ENCODE results near the gene SIGLEC6.

SIGLEC6 gene

GRCh38 chr19:51531349-51532315, at the start of gene SIGLEC6:
Gene SIGLEC6 (minus strand): TSS chr19:51531670. CDS start chr19:51531648, 22 bp downstream.
- in situ Hi-C loops (cut with MboI; ENCODE audit: low sequenced_read_pairs): no loop called here

- in situ Hi-C loops (cut with MboI; ENCODE audit: low sequenced_read_pairs): no loop called here
Measured at GRCh38 chr19:51576850-51577249, 45.4 kb upstream of the SIGLEC6 start.

- in situ Hi-C loops (cut with MboI; ENCODE audit: low sequenced_read_pairs): no loop called here
Measured at GRCh38 chr19:51573331-51573730, 41.9 kb upstream of the SIGLEC6 start.

DNA sequence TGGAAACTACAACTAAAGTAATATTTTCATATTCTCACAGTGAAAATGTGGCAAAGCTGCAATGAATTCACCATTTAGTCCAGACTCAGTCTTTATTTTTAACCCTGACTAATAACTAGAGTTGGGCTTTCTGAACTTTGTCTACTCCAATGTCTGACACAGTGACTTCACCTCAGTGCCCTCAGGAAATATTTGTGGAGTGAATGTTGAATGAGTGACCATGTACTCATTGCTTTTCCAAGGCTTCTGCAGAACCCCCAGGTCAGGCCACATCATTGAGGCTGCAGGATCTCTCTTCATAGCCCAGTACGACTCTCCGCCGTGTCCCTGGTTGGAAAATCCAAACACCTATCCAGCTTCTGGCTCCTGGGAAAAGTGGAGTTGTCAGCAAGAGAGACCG, 41.4 kb upstream of the SIGLEC6 start:
- in situ Hi-C loops (cut with MboI; ENCODE audit: low sequenced_read_pairs): no loop called here

- in situ Hi-C loops (cut with MboI; ENCODE audit: low sequenced_read_pairs): no loop called here
Measured at GRCh38 chr19:51572410-51572809, 40.9 kb upstream of the SIGLEC6 start.

DNA sequence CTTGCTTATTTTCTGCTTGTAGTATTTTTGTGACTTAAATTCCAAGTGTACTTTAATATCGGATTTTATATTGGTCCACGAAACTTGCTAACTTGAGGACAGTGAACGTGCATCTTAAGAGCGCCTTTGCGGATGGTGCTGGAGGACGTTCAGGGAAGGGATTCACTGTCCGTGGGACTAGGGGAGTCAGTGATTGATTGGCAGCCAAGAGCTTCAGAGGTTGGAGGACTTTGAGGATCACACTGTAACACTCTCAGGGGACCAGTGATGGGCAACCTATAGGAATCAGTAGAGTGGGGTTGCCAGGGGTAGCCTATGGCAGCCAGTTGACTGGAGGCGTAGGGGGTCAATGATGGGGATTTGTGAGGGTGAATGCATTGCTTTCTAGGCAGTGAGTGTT, 40.1 kb upstream of the SIGLEC6 start:
- in situ Hi-C loops (cut with MboI; ENCODE audit: low sequenced_read_pairs): no loop called here

DNA sequence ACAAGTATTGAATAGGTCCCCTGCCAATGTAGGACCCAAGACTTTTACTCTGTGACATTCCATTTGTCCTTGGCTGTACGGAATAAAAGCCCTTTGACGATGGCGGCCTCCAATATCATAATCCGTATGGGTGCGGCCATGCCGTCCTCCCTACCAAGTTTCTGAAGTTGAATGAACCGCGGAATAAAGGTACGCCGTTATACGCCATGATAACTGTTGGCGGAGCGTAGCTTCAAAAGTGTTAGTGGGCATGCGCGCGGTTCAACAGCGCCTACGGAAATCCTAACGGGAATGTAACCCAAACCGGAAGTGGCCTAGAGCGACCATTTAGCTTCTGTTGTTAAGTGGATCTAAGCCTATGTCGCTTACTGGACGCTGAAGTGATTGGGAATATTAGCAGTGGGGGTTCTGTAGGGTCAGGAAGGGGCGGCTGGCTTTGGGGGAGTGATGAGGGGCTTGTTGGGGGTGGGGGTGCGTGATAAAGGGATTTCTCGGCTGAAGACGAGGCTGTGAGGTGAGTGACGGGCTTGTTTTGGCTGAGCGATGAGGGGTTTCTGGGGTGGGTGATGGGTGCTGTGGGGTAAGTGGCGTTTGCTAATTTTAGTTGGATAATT, 39.6 kb upstream of the SIGLEC6 start, which contains the start of gene ZNF175:
Gene ZNF175 (plus strand): TSS at position 322 of the 614 bp plus-strand sequence. CDS start 2,047 bp downstream, outside the sequence.
- in situ Hi-C loops (cut with MboI; ENCODE audit: low sequenced_read_pairs): no loop called here

DNA sequence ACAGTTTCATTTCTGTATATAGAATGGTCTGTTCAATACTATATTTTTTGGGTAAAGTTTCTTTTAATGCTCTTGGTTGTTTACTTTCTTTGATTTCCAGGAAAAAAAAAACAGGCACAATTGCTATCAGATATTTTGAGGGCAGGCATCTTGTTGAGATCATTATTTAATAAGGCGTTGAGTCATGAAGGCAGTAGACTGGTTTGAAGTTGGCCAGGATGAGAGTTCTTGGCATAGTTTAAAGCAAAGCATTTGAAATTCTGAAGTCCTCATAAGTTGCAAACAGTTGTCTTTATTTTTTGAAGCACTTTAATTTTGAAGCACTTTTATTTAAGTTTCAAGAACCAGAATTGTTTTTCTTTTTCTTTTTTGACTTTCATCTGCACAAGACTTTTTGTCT, 37.0 kb upstream of the SIGLEC6 start:
- in situ Hi-C loops (cut with MboI; ENCODE audit: low sequenced_read_pairs): no loop called here

- in situ Hi-C loops (cut with MboI; ENCODE audit: low sequenced_read_pairs): no loop called here
Measured at GRCh38 chr19:51567583-51567982, 36.1 kb upstream of the SIGLEC6 start.

DNA sequence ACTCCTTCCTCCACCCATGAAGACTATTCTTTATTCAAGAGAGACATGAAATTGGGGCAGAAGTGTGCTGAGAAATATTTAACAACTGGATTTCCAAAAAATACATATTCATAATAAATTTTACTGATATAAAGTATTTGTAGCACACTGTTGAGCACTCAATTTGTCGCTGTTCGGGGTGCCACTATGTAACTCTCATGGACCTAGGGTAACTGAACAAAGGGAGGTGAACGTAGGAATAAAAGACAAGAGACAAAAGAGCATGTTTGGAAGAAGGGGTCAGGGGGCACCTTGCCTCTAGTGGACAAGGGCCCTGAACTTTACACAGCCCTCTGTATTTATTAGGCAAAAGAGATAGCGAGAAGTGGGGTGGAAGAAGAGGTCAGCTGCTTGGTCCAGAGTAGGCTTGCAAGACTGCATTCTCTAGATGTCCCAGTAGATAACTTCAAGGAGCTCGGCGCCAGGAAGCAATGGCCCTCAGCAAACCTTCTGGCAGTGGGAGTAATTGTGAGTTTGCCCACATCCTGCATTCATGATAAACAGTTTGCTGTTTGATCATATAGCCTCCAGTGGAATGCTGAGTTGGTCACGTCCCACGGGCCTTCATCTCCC, 35.1 kb upstream of the SIGLEC6 start:
- in situ Hi-C loops (cut with MboI; ENCODE audit: low sequenced_read_pairs): no loop called here

DNA sequence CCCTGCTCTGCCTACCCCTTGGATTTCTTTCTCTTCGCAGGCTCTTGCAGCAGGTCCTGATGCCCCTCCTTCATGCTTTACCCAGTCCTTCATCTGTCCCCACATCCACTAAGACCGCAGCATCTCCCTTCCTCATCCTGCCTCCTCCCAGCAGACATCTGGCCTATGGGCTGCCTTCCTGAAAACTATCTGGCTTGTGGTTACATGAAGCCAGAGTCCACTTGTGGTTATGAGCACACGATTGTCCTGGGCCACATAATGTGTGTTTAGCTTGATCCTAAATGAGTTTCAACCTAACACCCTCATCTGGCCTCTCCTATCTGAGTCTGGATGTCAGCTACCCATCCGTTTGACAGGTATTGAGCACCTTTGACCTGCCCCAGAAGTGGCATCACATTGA, 34.1 kb upstream of the SIGLEC6 start:
- in situ Hi-C loops (cut with MboI; ENCODE audit: low sequenced_read_pairs): no loop called here

GRCh38 chr19:51564791-51565190, 33.3 kb upstream of the SIGLEC6 start:
- in situ Hi-C loops (cut with MboI; ENCODE audit: low sequenced_read_pairs): no loop called here

- in situ Hi-C loops (cut with MboI; ENCODE audit: low sequenced_read_pairs): no loop called here
Measured at GRCh38 chr19:51560339-51560738, 28.9 kb upstream of the SIGLEC6 start.

DNA sequence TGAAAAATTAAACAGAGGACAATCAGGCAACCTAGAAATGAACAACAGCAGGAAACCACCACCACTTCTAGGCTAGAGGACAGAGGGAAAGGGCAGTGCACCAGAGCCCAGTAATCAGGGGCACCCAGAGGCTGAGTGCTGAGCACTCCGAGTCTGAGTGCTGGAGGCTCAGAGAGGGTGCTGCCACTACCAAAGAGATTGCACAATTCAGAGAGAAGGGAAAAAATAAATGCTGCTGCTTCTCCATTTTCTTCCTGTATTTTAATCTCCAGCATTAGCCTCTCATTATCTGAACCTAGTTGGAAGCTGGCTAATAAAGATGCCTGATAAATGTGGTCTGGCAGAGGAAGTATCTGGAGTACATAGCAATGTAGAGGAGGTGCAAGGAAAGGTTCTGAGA, 27.8 kb upstream of the SIGLEC6 start:
- in situ Hi-C loops (cut with MboI; ENCODE audit: low sequenced_read_pairs): no loop called here

- in situ Hi-C loops (cut with MboI; ENCODE audit: low sequenced_read_pairs): no loop called here
Measured at GRCh38 chr19:51552996-51553725, 21.7 kb upstream of the SIGLEC6 start.

- in situ Hi-C loops (cut with MboI; ENCODE audit: low sequenced_read_pairs): no loop called here
Measured at GRCh38 chr19:51552608-51552995, 21.1 kb upstream of the SIGLEC6 start.

GRCh38 chr19:51551673-51552432, 20.4 kb upstream of the SIGLEC6 start:
- in situ Hi-C loops (cut with MboI; ENCODE audit: low sequenced_read_pairs): no loop called here

DNA sequence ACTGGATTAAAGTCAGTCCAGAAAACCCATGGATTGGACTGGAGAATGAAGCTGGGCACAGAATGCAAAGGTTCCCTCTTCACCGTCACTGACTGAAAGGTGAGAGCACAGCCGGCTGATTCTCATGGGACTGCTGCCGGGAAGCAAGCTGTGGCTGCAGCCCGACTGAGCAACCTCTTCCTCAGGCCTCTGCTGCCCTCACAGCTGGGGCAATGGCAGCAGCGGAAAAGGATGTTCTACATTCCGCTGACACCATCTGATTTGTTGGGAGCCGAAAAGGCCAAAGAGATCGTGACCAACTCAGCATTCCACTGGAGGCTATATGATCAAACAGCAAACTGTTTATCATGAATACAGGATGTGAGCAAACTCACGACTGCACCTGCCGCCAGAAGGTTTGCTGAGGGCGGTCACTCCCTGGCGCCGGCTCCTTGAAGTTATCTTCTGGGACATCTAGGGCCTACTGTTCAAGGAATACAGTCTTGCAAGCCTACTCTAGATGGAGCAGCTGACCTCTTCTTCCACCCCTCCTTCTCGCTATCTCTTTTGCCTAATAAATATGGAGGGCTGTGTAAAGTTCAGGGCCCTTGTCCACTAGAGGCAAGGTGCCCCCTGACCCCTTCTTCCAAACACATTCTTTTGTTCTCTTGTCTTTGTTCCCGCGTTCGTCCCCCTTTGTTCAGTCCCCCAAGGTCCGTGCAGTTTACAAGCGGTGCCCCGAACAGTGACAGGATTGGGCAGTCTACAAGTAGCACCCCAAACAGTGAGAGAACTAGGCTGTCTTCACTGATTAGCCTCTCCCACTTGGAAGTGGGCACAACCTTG, 19.6 kb upstream of the SIGLEC6 start:
- in situ Hi-C loops (cut with MboI; ENCODE audit: low sequenced_read_pairs): no loop called here

- in situ Hi-C loops (cut with MboI; ENCODE audit: low sequenced_read_pairs): no loop called here
Measured at GRCh38 chr19:51549533-51550324, 18.3 kb upstream of the SIGLEC6 start.

Measured in HL-60/S4 (cell line).